ENCODE measurements around the gene KLF6.

KLF6 gene

GRCh38 chr10:3776796-3777571, 8.0 kb downstream of the KLF6 start:
- FAIRE-seq (no peak), DNase-seq (ENCODE audit: insufficient read length, low spot score) (no peak)

- DNase-seq (ENCODE audit: insufficient read length, low spot score) (no peak), FAIRE-seq (peak; percentile 13)
Measured at GRCh38 chr10:3775696-3776551, 9.1 kb downstream of the KLF6 start.

- DNase-seq (ENCODE audit: insufficient read length, low spot score): no peak
- FAIRE-seq: no peak
Measured at GRCh38 chr10:3774814-3775695, 10.0 kb downstream of the KLF6 start.

- DNase-seq (ENCODE audit: insufficient read length, low spot score): no peak
- FAIRE-seq: no peak
Measured at GRCh38 chr10:3774018-3774813, 10.8 kb downstream of the KLF6 start.

GRCh38 chr10:3773460-3774017, 11.5 kb downstream of the KLF6 start:
- FAIRE-seq (no peak), DNase-seq (ENCODE audit: insufficient read length, low spot score) (no peak)

GRCh38 chr10:3772361-3773171, 12.4 kb downstream of the KLF6 start:
- no peak for FAIRE-seq
- no peak for DNase-seq (ENCODE audit: insufficient read length, low spot score)

- FAIRE-seq (no peak), DNase-seq (ENCODE audit: insufficient read length, low spot score) (no peak)
Measured at GRCh38 chr10:3770611-3771110, 14.3 kb downstream of the KLF6 start.

GRCh38 chr10:3769556-3769955, 15.5 kb downstream of the KLF6 start:
- FAIRE-seq: no peak
- no peak for DNase-seq (ENCODE audit: insufficient read length, low spot score)

- DNase-seq (ENCODE audit: insufficient read length, low spot score): no peak
- FAIRE-seq: no peak
Measured at GRCh38 chr10:3766046-3766756, 18.8 kb downstream of the KLF6 start.

GRCh38 chr10:3765146-3765545, 19.9 kb downstream of the KLF6 start:
- no peak for DNase-seq (ENCODE audit: insufficient read length, low spot score)
- FAIRE-seq: no peak

- FAIRE-seq (no peak), DNase-seq (ENCODE audit: insufficient read length, low spot score) (no peak)
Measured at GRCh38 chr10:3764626-3765112, 20.3 kb downstream of the KLF6 start.

- DNase-seq (ENCODE audit: insufficient read length, low spot score) (no peak), FAIRE-seq (no peak)
Measured at GRCh38 chr10:3763852-3764625, 21.0 kb downstream of the KLF6 start.

- no peak for DNase-seq (ENCODE audit: insufficient read length, low spot score)
- no peak for FAIRE-seq
Measured at GRCh38 chr10:3763035-3763456, 22.0 kb downstream of the KLF6 start.

- DNase-seq (ENCODE audit: insufficient read length, low spot score) (no peak), FAIRE-seq (no peak)
Measured at GRCh38 chr10:3762309-3762708, 22.7 kb downstream of the KLF6 start.

- no peak for DNase-seq (ENCODE audit: insufficient read length, low spot score)
- FAIRE-seq: no peak
Measured at GRCh38 chr10:3761904-3762303, 23.1 kb downstream of the KLF6 start.

- no peak for FAIRE-seq
- DNase-seq (ENCODE audit: insufficient read length, low spot score): no peak
Measured at GRCh38 chr10:3761021-3761686, 23.9 kb downstream of the KLF6 start.

- DNase-seq (ENCODE audit: insufficient read length, low spot score) (no peak), FAIRE-seq (no peak)
Measured at GRCh38 chr10:3760083-3760482, 24.9 kb downstream of the KLF6 start.

Data from HTR-8/SVneo (cell line).